ENCODE measurements around the gene MOV10L1.

MOV10L1 gene

GRCh38 chr22:50091092-50091768, 1.4 kb downstream of the MOV10L1 start:
- H3K4me3 ChIP-seq (ENCODE audit: low read depth, low read length), result no peak overlapping the region
- no peak for DNase-seq (ENCODE audit: low read depth)

GRCh38 chr22:50092342-50092741, 2.5 kb downstream of the MOV10L1 start:
- no peak overlapping the region for H3K4me3 ChIP-seq (ENCODE audit: low read depth, low read length)
- no peak for DNase-seq (ENCODE audit: low read depth)

GRCh38 chr22:50098052-50098451, 8.2 kb downstream of the MOV10L1 start:
- H3K4me3 ChIP-seq (ENCODE audit: low read depth, low read length), result no peak overlapping the region
- no peak for DNase-seq (ENCODE audit: low read depth)

GRCh38 chr22:50101870-50102565, 12.2 kb downstream of the MOV10L1 start:
- no peak for DNase-seq (ENCODE audit: low read depth)
- no peak overlapping the region for H3K4me3 ChIP-seq (ENCODE audit: low read depth, low read length)

GRCh38 chr22:50102946-50103345, 13.1 kb downstream of the MOV10L1 start:
- DNase-seq (ENCODE audit: low read depth), result no peak

GRCh38 chr22:50104141-50104544, 14.3 kb downstream of the MOV10L1 start:
- no peak for DNase-seq (ENCODE audit: low read depth)
- no peak overlapping the region for H3K4me3 ChIP-seq (ENCODE audit: low read depth, low read length)

More at GRCh38 chr22:50102946-50103345, 13.1 kb downstream of the MOV10L1 start:
- H3K4me3 ChIP-seq (ENCODE audit: low read depth, low read length), result no peak overlapping the region

GRCh38 chr22:50105208-50106100, 15.6 kb downstream of the MOV10L1 start:
- no peak for DNase-seq (ENCODE audit: low read depth)
- H3K4me3 ChIP-seq (ENCODE audit: low read depth, low read length), result no peak overlapping the region

GRCh38 chr22:50107529-50107928, 17.7 kb downstream of the MOV10L1 start:
- no peak for DNase-seq (ENCODE audit: low read depth)
- no peak overlapping the region for H3K4me3 ChIP-seq (ENCODE audit: low read depth, low read length)

- no peak for DNase-seq (ENCODE audit: low read depth)
- H3K4me3 ChIP-seq (ENCODE audit: low read depth, low read length), result no peak overlapping the region
Measured at GRCh38 chr22:50111056-50111455, 21.2 kb downstream of the MOV10L1 start.

- DNase-seq (ENCODE audit: low read depth), result peak; percentile 48
- H3K4me3 ChIP-seq (ENCODE audit: low read depth, low read length), result no peak overlapping the region
Measured at GRCh38 chr22:50112151-50113118, 22.6 kb downstream of the MOV10L1 start.

GRCh38 chr22:50114221-50115021, 24.6 kb downstream of the MOV10L1 start:
- no peak overlapping the region for H3K4me3 ChIP-seq (ENCODE audit: low read depth, low read length)
- DNase-seq (ENCODE audit: low read depth), result peak; percentile 22

GRCh38 chr22:50115693-50116092, 25.9 kb downstream of the MOV10L1 start:
- no peak for DNase-seq (ENCODE audit: low read depth)
- no peak overlapping the region for H3K4me3 ChIP-seq (ENCODE audit: low read depth, low read length)

- H3K4me3 ChIP-seq (ENCODE audit: low read depth, low read length), result no peak overlapping the region
- DNase-seq (ENCODE audit: low read depth), result no peak
Measured at GRCh38 chr22:50117168-50117762, 27.5 kb downstream of the MOV10L1 start.

- DNase-seq (ENCODE audit: low read depth), result no peak
- H3K4me3 ChIP-seq (ENCODE audit: low read depth, low read length), result no peak overlapping the region
Measured at GRCh38 chr22:50118129-50118528, 28.3 kb downstream of the MOV10L1 start.

- peak; percentile 78 for DNase-seq (ENCODE audit: low read depth)
- no peak overlapping the region for H3K4me3 ChIP-seq (ENCODE audit: low read depth, low read length)
Measured at GRCh38 chr22:50118557-50119168, 28.9 kb downstream of the MOV10L1 start.

GRCh38 chr22:50119169-50119767, 29.5 kb downstream of the MOV10L1 start:
- DNase-seq (ENCODE audit: low read depth), result no peak
- no peak overlapping the region for H3K4me3 ChIP-seq (ENCODE audit: low read depth, low read length)

- DNase-seq (ENCODE audit: low read depth), result no peak
Measured at GRCh38 chr22:50119768-50120251, 30.0 kb downstream of the MOV10L1 start.

More at GRCh38 chr22:50119768-50120251, 30.0 kb downstream of the MOV10L1 start:
- H3K4me3 ChIP-seq (ENCODE audit: low read depth, low read length), result no peak overlapping the region
